Measurements from ENCODE around the gene PRSS50.

The PRSS50 gene

GRCh38 chr3:46692566-46692990, 25.1 kb downstream of the PRSS50 start:
- no peak for DNase-seq (ENCODE audit: low read depth in 2 of 2)

GRCh38 chr3:46690798-46691197, 26.9 kb downstream of the PRSS50 start:
- no peak for DNase-seq (ENCODE audit: low read depth in 2 of 2)

- no peak for DNase-seq (ENCODE audit: low read depth in 2 of 2)
Observed at GRCh38 chr3:46685446-46685845, 32.2 kb downstream of the PRSS50 start.

GRCh38 chr3:46684891-46685290, 32.8 kb downstream of the PRSS50 start:
- no peak for DNase-seq (ENCODE audit: low read depth in 2 of 2)

- DNase-seq (ENCODE audit: low read depth in 2 of 2): no peak
Observed at GRCh38 chr3:46682974-46683373, 34.7 kb downstream of the PRSS50 start.

GRCh38 chr3:46681856-46682540, 35.7 kb downstream of the PRSS50 start:
- no peak for DNase-seq (ENCODE audit: low read depth in 2 of 2)

GRCh38 chr3:46681387-46681786, 36.3 kb downstream of the PRSS50 start:
- no peak for DNase-seq (ENCODE audit: low read depth in 2 of 2)

- DNase-seq (ENCODE audit: low read depth in 2 of 2): no peak
Observed at GRCh38 chr3:46680298-46680826, 37.3 kb downstream of the PRSS50 start.

GRCh38 chr3:46679681-46680080, 38.0 kb downstream of the PRSS50 start:
- no peak for DNase-seq (ENCODE audit: low read depth in 2 of 2)

GRCh38 chr3:46678280-46678679, 39.4 kb downstream of the PRSS50 start:
- no peak for DNase-seq (ENCODE audit: low read depth in 2 of 2)

- no peak for DNase-seq (ENCODE audit: low read depth in 2 of 2)
Observed at GRCh38 chr3:46677411-46677726, 40.3 kb downstream of the PRSS50 start.

GRCh38 chr3:46676601-46677410, 40.9 kb downstream of the PRSS50 start:
- no peak for DNase-seq (ENCODE audit: low read depth in 2 of 2)

GRCh38 chr3:46675843-46676567, 41.7 kb downstream of the PRSS50 start:
- DNase-seq (ENCODE audit: low read depth in 2 of 2): no peak

GRCh38 chr3:46675426-46675825, 42.2 kb downstream of the PRSS50 start:
- DNase-seq (ENCODE audit: low read depth in 2 of 2): no peak

GRCh38 chr3:46674031-46674845, 43.4 kb downstream of the PRSS50 start:
- DNase-seq (ENCODE audit: low read depth in 2 of 2): no peak

GRCh38 chr3:46673151-46674030, 44.3 kb downstream of the PRSS50 start:
- DNase-seq (ENCODE audit: low read depth in 2 of 2): no peak

GRCh38 chr3:46672349-46672695, 45.3 kb downstream of the PRSS50 start:
- DNase-seq (ENCODE audit: low read depth in 2 of 2): no peak

- no peak for DNase-seq (ENCODE audit: low read depth in 2 of 2)
Observed at GRCh38 chr3:46671541-46672348, 45.9 kb downstream of the PRSS50 start.

- DNase-seq (ENCODE audit: low read depth in 2 of 2): no peak
Observed at GRCh38 chr3:46670891-46671427, 46.7 kb downstream of the PRSS50 start.

Measured in stimulated activated CD8-positive, alpha-beta memory T cell treated with anti-CD3 and anti-CD28 coated beads, Interleukin-7, amount 100 ng/mL, for 4 hours (primary cell).